SH-SY5Y (cell line): Measurements from ENCODE around the gene TWIST2.

Experiments
- GATA2 ChIP-seq: IDR thresholded peaks from 2 replicates; pipeline ENCODE4 v1.6.1; 2011; ENCODE audit warnings: mild to moderate bottlenecking, low read depth, low read length
- GATA3 ChIP-seq: IDR thresholded peaks from 2 replicates; pipeline ENCODE4 v1.6.1; 2011; ENCODE audit warnings: low read depth, mild to moderate bottlenecking, low read length, moderate library complexity

TWIST2 gene

GRCh38 chr2:238859636-238860347 lies 11.9 kb downstream of the TWIST2 start:
- no peak for TF ChIP-seq GATA3
- no peak for TF ChIP-seq GATA2

GRCh38 chr2:238861013-238861730 lies 13.3 kb downstream of the TWIST2 start:
- TF ChIP-seq GATA2 (no peak), GATA3 (no peak)

- TF ChIP-seq GATA2 (no peak), GATA3 (no peak)
Measured at GRCh38 chr2:238861766-238862315, 14.0 kb downstream of the TWIST2 start.

- TF ChIP-seq GATA2 (no peak), GATA3 (no peak)
Measured at GRCh38 chr2:238862701-238863100, 14.8 kb downstream of the TWIST2 start.

- TF ChIP-seq GATA2 = no peak
- TF ChIP-seq GATA3 = no peak
Measured at GRCh38 chr2:238863231-238863630, 15.3 kb downstream of the TWIST2 start.

GRCh38 chr2:238863749-238864206 lies 15.9 kb downstream of the TWIST2 start:
- TF ChIP-seq GATA2 = no peak
- TF ChIP-seq GATA3 = no peak

GRCh38 chr2:238864207-238865014 lies 16.5 kb downstream of the TWIST2 start:
- TF ChIP-seq GATA2 (no peak), GATA3 (no peak)

- TF ChIP-seq GATA2 (no peak), GATA3 (no peak)
Measured at GRCh38 chr2:238865015-238865719, 17.3 kb downstream of the TWIST2 start.

GRCh38 chr2:238865744-238866355 lies 18.0 kb downstream of the TWIST2 start:
- no peak for TF ChIP-seq GATA3
- TF ChIP-seq GATA2 = no peak

GRCh38 chr2:238866656-238867277 lies 18.9 kb downstream of the TWIST2 start:
- no peak for TF ChIP-seq GATA2
- no peak for TF ChIP-seq GATA3

GRCh38 chr2:238868067-238868524 lies 20.2 kb downstream of the TWIST2 start:
- no peak for TF ChIP-seq GATA2
- no peak for TF ChIP-seq GATA3

- TF ChIP-seq GATA2 (no peak), GATA3 (no peak)
Measured at GRCh38 chr2:238868616-238869292, 20.9 kb downstream of the TWIST2 start.
